ENCODE measurements around the gene ANKRD42.

ANKRD42 gene

DNA sequence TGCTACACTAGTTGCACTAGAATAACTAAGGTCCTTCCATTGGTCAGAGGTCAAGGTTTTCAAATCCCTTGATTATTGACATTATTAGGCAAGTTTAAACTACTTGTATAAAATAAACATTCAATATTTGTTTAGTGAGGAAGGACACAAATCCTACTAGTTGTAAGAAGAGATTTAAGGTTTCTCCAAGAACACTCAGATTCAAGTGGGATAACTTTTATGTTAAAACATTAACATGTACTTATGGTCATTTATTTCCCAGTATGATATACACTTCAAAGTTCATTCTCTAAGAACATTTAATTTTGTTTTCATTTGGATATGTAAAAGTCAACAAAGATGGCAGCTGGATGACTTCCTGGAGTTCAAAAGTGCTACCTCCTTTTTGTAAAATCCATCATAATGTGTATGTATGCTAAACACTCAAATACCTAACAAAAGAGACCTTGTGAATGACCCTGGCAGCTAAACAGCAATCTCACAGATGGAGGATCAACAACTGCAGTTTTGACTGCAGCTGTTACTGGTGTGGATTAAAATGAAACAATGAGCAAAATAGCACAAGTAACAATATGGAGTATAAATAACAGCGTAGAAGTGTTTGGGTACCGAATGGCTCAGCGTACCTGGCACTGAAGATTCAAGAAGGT, 91.1 kb downstream of the ANKRD42 start:
- no peaks in the 10 kb centered on the region for H3K9me3 ChIP-seq (ENCODE audit: control insufficient read depth, low read length)
- no peaks in the 10 kb centered on the region for H3K36me3 ChIP-seq (ENCODE audit: control insufficient read depth, insufficient read depth, low read length)
- H3K4me1 ChIP-seq (ENCODE audit: control insufficient read depth, insufficient read depth, low read length, poor library complexity, severe bottlenecking), result peaks cover 4% of the 10 kb centered on the region
- H3K27me3 ChIP-seq (replicated peaks; ENCODE audit: control insufficient read depth, insufficient read depth, low read length, poor library complexity, severe bottlenecking), result no peaks in the 10 kb centered on the region
- no peak overlapping the region for H3K27ac ChIP-seq (ENCODE audit: insufficient read depth, low read length, poor library complexity, severe bottlenecking)
- no peak overlapping the region for H3K4me3 ChIP-seq (ENCODE audit: insufficient read depth, low read depth, low read length, poor library complexity, severe bottlenecking)
- DNase-seq, result no peak

DNA sequence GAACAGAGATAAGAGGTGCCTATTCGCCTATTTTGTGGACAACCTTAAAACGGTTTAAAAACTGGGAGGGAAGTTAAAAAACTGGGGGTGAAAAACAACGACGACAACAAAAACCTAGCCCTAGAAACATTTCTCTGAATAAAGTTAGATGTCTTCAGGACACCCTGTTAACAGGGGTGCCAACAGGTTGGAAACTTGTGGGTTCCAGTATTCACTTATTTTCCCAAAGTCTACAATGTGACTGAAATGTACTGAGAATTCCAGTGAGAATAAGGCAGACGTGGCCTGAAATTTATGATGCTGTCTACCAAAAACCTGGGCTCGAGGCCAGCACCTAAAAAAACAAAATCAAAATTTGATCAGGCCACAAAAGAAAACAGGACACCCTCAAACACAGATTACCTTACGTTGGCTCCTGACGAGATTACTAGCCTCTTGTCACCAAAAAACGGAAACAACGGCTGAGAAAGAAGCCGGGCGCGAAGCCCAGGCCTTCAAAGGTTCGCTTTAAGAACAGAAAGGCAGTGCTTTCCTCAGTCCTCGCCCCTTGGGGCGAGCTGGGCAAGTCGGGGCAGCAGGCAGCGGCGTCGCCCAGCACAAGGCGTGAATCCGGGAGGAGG, 91.7 kb downstream of the ANKRD42 start:
- H3K27me3 ChIP-seq (replicated peaks; ENCODE audit: control insufficient read depth, insufficient read depth, low read length, poor library complexity, severe bottlenecking), result no peaks in the 10 kb centered on the region
- no peaks in the 10 kb centered on the region for H3K9me3 ChIP-seq (ENCODE audit: control insufficient read depth, low read length)
- DNase-seq, result no peak
- H3K4me1 ChIP-seq (ENCODE audit: control insufficient read depth, insufficient read depth, low read length, poor library complexity, severe bottlenecking), result peaks cover 4% of the 10 kb centered on the region
- H3K27ac ChIP-seq (ENCODE audit: insufficient read depth, low read length, poor library complexity, severe bottlenecking), result peak overlapping the region; percentile 97
- peak overlapping the region; percentile 95 for H3K4me3 ChIP-seq (ENCODE audit: insufficient read depth, low read depth, low read length, poor library complexity, severe bottlenecking)
- no peaks in the 10 kb centered on the region for H3K36me3 ChIP-seq (ENCODE audit: control insufficient read depth, insufficient read depth, low read length)

GRCh38 chr11:83285771-83286528, 92.4 kb downstream of the ANKRD42 start, which contains the start of gene CCDC90B:
CCDC90B (minus strand) TSS chr11:83286367; CDS start chr11:83285972, 395 bp downstream.
- H3K4me3 ChIP-seq (ENCODE audit: insufficient read depth, low read depth, low read length, poor library complexity, severe bottlenecking), result peak within 1 kb of the TSS; percentile 95
- H3K36me3 ChIP-seq (ENCODE audit: control insufficient read depth, insufficient read depth, low read length), result no peaks in the 10 kb centered on the region

DNA sequence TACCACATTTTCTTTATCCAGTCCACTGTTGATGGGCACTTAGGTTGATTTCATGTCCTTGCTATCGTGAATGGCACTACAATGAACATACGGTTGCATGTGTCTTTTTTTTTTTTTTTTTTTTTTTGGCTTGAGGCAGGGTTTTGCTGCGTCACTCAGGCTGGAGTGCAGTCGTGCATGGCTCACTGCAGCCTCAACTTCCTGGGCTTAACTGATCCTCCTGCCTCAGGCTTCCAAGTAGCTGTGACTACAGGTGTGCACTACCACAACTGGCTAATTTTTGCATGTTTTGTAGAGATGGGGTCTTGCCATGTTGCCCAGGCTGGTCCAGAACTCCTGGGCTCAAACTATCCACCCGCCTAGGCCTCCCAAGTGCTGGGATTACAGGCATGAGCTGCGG, 94.1 kb downstream of the ANKRD42 start:
- H3K9me3 ChIP-seq (ENCODE audit: control insufficient read depth, low read length), result no peaks in the 10 kb centered on the region
- no peak overlapping the region for H3K27ac ChIP-seq (ENCODE audit: insufficient read depth, low read length, poor library complexity, severe bottlenecking)
- H3K36me3 ChIP-seq (ENCODE audit: control insufficient read depth, insufficient read depth, low read length), result no peaks in the 10 kb centered on the region
- H3K4me1 ChIP-seq (ENCODE audit: control insufficient read depth, insufficient read depth, low read length, poor library complexity, severe bottlenecking), result peaks cover 4% of the 10 kb centered on the region
- DNase-seq, result no peak
- no peak overlapping the region for H3K4me3 ChIP-seq (ENCODE audit: insufficient read depth, low read depth, low read length, poor library complexity, severe bottlenecking)
- no peaks in the 10 kb centered on the region for H3K27me3 ChIP-seq (replicated peaks; ENCODE audit: control insufficient read depth, insufficient read depth, low read length, poor library complexity, severe bottlenecking)

More at GRCh38 chr11:83285771-83286528, 92.4 kb downstream of the ANKRD42 start, which contains the start of gene CCDC90B:
- Histone ChIP-seq H3K27me3 (replicated peaks; ENCODE audit: control insufficient read depth, insufficient read depth, low read length, poor library complexity, severe bottlenecking) (no peaks in the 10 kb centered on the region), H3K4me1 (ENCODE audit: control insufficient read depth, insufficient read depth, low read length, poor library complexity, severe bottlenecking) (peaks cover 4% of the 10 kb centered on the region), H3K9me3 (ENCODE audit: control insufficient read depth, low read length) (no peaks in the 10 kb centered on the region), H3K27ac (ENCODE audit: insufficient read depth, low read length, poor library complexity, severe bottlenecking) (peak within 1 kb of the TSS; percentile 97)
- DNase-seq, result peak; percentile 83 to 91 (median 90)

DNA sequence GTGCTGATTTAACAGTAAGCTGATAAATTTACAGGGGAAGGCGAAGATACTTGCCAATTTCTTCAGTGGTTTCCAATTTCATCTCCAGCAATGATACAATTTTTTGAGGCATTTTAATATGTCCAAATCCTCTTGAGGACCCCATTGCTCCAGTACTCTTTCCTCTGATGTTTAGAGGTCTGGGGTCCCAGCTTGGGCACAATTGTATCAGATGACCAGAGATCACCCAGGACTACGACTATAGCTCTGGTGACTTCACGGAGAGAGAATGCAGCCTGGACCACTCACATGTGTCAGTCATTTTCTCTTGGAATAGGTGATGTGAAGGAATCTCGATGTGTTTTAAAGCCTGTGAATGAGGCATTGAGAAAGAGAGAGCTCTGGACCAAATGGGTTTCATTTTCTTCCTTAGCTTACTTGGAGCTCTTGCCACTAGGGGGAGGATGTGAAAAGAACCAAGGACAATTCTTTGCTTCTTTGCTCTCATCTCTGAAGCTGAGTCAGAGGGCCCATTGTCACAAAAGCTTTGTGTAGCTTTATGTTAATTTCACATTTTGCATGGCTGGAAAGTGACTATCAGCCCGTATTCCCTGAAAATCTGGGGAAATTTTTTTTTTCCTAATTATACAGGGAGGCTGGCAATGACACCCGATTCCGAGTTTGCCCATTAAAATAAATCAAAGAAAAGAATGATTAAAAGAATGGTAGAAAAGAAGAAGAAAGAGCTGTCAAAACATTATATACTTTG, 99.4 kb downstream of the ANKRD42 start:
- Histone ChIP-seq H3K4me3 (ENCODE audit: insufficient read depth, low read depth, low read length, poor library complexity, severe bottlenecking) (no peak overlapping the region), H3K27me3 (replicated peaks; ENCODE audit: control insufficient read depth, insufficient read depth, low read length, poor library complexity, severe bottlenecking) (no peaks in the 10 kb centered on the region), H3K4me1 (ENCODE audit: control insufficient read depth, insufficient read depth, low read length, poor library complexity, severe bottlenecking) (no peaks in the 10 kb centered on the region), H3K27ac (ENCODE audit: insufficient read depth, low read length, poor library complexity, severe bottlenecking) (no peak overlapping the region), H3K9me3 (ENCODE audit: control insufficient read depth, low read length) (no peaks in the 10 kb centered on the region), H3K36me3 (ENCODE audit: control insufficient read depth, insufficient read depth, low read length) (no peaks in the 10 kb centered on the region)
- no peak for DNase-seq

- DNase-seq, result no peak
- H3K9me3 ChIP-seq (ENCODE audit: control insufficient read depth, low read length), result no peaks in the 10 kb centered on the region
- no peaks in the 10 kb centered on the region for H3K27me3 ChIP-seq (replicated peaks; ENCODE audit: control insufficient read depth, insufficient read depth, low read length, poor library complexity, severe bottlenecking)
- H3K27ac ChIP-seq (ENCODE audit: insufficient read depth, low read length, poor library complexity, severe bottlenecking), result no peak overlapping the region
- no peak overlapping the region for H3K4me3 ChIP-seq (ENCODE audit: insufficient read depth, low read depth, low read length, poor library complexity, severe bottlenecking)
- H3K36me3 ChIP-seq (ENCODE audit: control insufficient read depth, insufficient read depth, low read length), result no peaks in the 10 kb centered on the region
- H3K4me1 ChIP-seq (ENCODE audit: control insufficient read depth, insufficient read depth, low read length, poor library complexity, severe bottlenecking), result no peaks in the 10 kb centered on the region
Measured at GRCh38 chr11:83293457-83293774, 99.9 kb downstream of the ANKRD42 start.

DNA sequence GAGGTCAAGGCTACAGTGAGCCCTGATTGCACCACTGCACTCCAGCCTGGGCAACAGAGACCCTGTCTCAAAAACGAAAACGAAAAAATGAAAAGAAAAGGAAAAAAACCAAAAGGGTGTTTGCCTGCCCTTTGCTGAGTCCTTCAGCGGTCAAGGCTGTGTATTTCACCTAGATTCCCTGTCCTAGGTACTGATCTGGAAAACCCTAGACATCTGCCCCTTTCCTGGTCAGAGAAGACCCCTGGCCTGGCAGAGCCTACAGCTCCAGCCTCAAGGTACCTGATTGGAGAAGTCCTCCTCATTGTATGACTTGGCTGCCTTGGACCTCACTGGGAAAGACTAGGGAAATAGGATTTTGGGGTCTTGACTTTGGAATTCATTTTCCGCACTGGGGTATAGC, 100.7 kb downstream of the ANKRD42 start:
- Histone ChIP-seq H3K4me1 (ENCODE audit: control insufficient read depth, insufficient read depth, low read length, poor library complexity, severe bottlenecking) (no peaks in the 10 kb centered on the region), H3K27me3 (replicated peaks; ENCODE audit: control insufficient read depth, insufficient read depth, low read length, poor library complexity, severe bottlenecking) (no peaks in the 10 kb centered on the region), H3K27ac (ENCODE audit: insufficient read depth, low read length, poor library complexity, severe bottlenecking) (no peak overlapping the region), H3K4me3 (ENCODE audit: insufficient read depth, low read depth, low read length, poor library complexity, severe bottlenecking) (no peak overlapping the region), H3K36me3 (ENCODE audit: control insufficient read depth, insufficient read depth, low read length) (no peaks in the 10 kb centered on the region), H3K9me3 (ENCODE audit: control insufficient read depth, low read length) (no peaks in the 10 kb centered on the region)
- no peak for DNase-seq
